DMS79 (cell line): Measurements from ENCODE around the gene IL6.
A peak's percentile ranks its signal among the peaks of the same experiment; 100 is the strongest.
"Not testable (repeated sequence)": the region's sequence is repeated elsewhere in the genome, so short reads cannot be mapped to it uniquely, and the experiment has no call there.

Experiments
- DNase-seq: peaks from one replicate; lab custom pipeline; 2025; lab: John Stamatoyannopoulos, UW

Gene IL6

GRCh38 chr7:22726907-22727713, at the start of gene IL6:
Gene IL6 (plus strand): TSS chr7:22727200. CDS start chr7:22727263, 63 bp downstream.
- DNase-seq, result peak; percentile 20

GRCh38 chr7:22677263-22677662, 49.7 kb upstream of the IL6 start:
- not testable (repeated sequence) for DNase-seq

GRCh38 chr7:22677680-22678079, 49.3 kb upstream of the IL6 start:
- DNase-seq, result no peak

- no peak for DNase-seq
Measured at GRCh38 chr7:22680482-22680911, 46.5 kb upstream of the IL6 start.

GRCh38 chr7:22681312-22681711, 45.7 kb upstream of the IL6 start:
- DNase-seq, result no peak

GRCh38 chr7:22681852-22682657, 44.9 kb upstream of the IL6 start:
- no peak for DNase-seq

GRCh38 chr7:22683379-22683778, 43.6 kb upstream of the IL6 start:
- DNase-seq, result no peak

GRCh38 chr7:22686620-22687019, 40.4 kb upstream of the IL6 start:
- no peak for DNase-seq

- no peak for DNase-seq
Measured at GRCh38 chr7:22688084-22688483, 38.9 kb upstream of the IL6 start.

- DNase-seq, result not testable (repeated sequence)
Measured at GRCh38 chr7:22688934-22689333, 38.1 kb upstream of the IL6 start.

- no peak for DNase-seq
Measured at GRCh38 chr7:22694597-22695207, 32.3 kb upstream of the IL6 start.

- no peak for DNase-seq
Measured at GRCh38 chr7:22695476-22696132, 31.4 kb upstream of the IL6 start.

GRCh38 chr7:22696541-22697228, 30.3 kb upstream of the IL6 start:
- no peak for DNase-seq

GRCh38 chr7:22697322-22697859, 29.6 kb upstream of the IL6 start:
- DNase-seq, result no peak

- DNase-seq, result no peak
Measured at GRCh38 chr7:22697876-22698606, 29.0 kb upstream of the IL6 start.

- DNase-seq, result no peak
Measured at GRCh38 chr7:22698767-22699166, 28.2 kb upstream of the IL6 start.

GRCh38 chr7:22700559-22701002, 26.4 kb upstream of the IL6 start:
- DNase-seq, result no peak

GRCh38 chr7:22702516-22702915, 24.5 kb upstream of the IL6 start:
- no peak for DNase-seq

- not testable (repeated sequence) for DNase-seq
Measured at GRCh38 chr7:22703107-22703855, 23.7 kb upstream of the IL6 start.
